Neural cell (in vitro differentiated cells): ENCODE data around the gene DRAM2. TPM values are rescaled to one million over a fixed set of nuclear protein-coding genes. Genes with fewer than 3 reads are reported as not detected.

Source experiments
- H2AFZ ChIP-seq: fragments of 200-600, 300-800 bp; sonication (generic), shearing (Covaris generic); 2 replicates; pipeline ENCODE4 v1.6.0; 2014; ENCODE audit warnings: low read depth, mild to moderate bottlenecking, antibody characterized with exemption, low read length, moderate library complexity
- H3F3A ChIP-seq: fragments of 200-600 bp; shearing (Covaris generic); 2 replicates; pipeline ENCODE4 v1.6.1; 2016; ENCODE audit warnings: mild to moderate bottlenecking, moderate library complexity, mixed read lengths, antibody characterized with exemption, low read length; ENCODE audit not compliant: insufficient read depth, poor library complexity, severe bottlenecking
- H3K27ac ChIP-seq: fragments of 200-600, 300-800 bp; sonication (generic), shearing (Covaris generic); 2 replicates; pipeline ENCODE4 v1.5.1; 2014; ENCODE audit warnings: mild to moderate bottlenecking, low read length, moderate library complexity
- H3K27me3 ChIP-seq: fragments of 300-800, 200-600 bp; sonication (generic), shearing (Covaris generic); 2 replicates; pipeline ENCODE4 v1.6.0; 2014; ENCODE audit warnings: mild to moderate bottlenecking, low read depth, low read length, moderate library complexity; ENCODE audit not compliant: insufficient read depth
- H3K36me3 ChIP-seq: fragments of 300-800, 200-600 bp; sonication (generic), shearing (Covaris generic); 2 replicates; pipeline ENCODE4 v1.5.1; 2014; ENCODE audit warnings: mild to moderate bottlenecking, antibody characterized with exemption, low read length, moderate library complexity; ENCODE audit not compliant: insufficient read depth
- H3K4me2 ChIP-seq: fragments of 300-800, 200-600 bp; sonication (generic), shearing (Covaris generic); 2 replicates; pipeline ENCODE4 v1.6.0; 2014; ENCODE audit warnings: mild to moderate bottlenecking, low read length
- H3K4me3 ChIP-seq: fragments of 300-800, 200-600 bp; sonication (generic), shearing (Covaris generic); 2 replicates; pipeline ENCODE4 v1.5.1; 2014; ENCODE audit warnings: mild to moderate bottlenecking, low read length, moderate library complexity
- H3K79me2 ChIP-seq: fragments of 200-600 bp; shearing (Covaris generic); replicated peaks from 2 replicates; pipeline ENCODE4 v1.6.0; 2014; ENCODE audit warnings: mild to moderate bottlenecking, low read length, moderate library complexity; ENCODE audit not compliant: insufficient read depth
- H3K9ac ChIP-seq: fragments of 300-800, 200-600 bp; sonication (generic), shearing (Covaris generic); 2 replicates; pipeline ENCODE4 v1.6.1; 2016; ENCODE audit warnings: mild to moderate bottlenecking, low read length, mixed read lengths
- H3K9me2 ChIP-seq: fragments of 200-600 bp; shearing (Covaris generic); 2 replicates; pipeline ENCODE4 v1.6.1; 2016; ENCODE audit warnings: mild to moderate bottlenecking, low read length, mixed read lengths; ENCODE audit not compliant: insufficient read depth
- H3K9me3 ChIP-seq: fragments of 200-600, 300-800 bp; sonication (generic), shearing (Covaris generic); 2 replicates; pipeline ENCODE4 v1.6.1; 2016; ENCODE audit warnings: mild to moderate bottlenecking, mixed run types, low read length, moderate library complexity, mixed read lengths
- H4K20me1 ChIP-seq: fragments of 200-600 bp; shearing (Covaris generic); 2 replicates; pipeline ENCODE4 v1.6.1; 2016; ENCODE audit warnings: mild to moderate bottlenecking, mixed run types; ENCODE audit not compliant: insufficient read depth
- CTCF ChIP-seq: fragments of 450-650 bp; IDR thresholded peaks from 2 replicates; pipeline ENCODE4 v1.5.1; 2014; ENCODE audit warnings: antibody characterized with exemption, mild to moderate bottlenecking, moderate library complexity; ENCODE audit not compliant: poor library complexity, severe bottlenecking
- EP300 ChIP-seq: fragments of 450-650 bp; conservative IDR thresholded peaks from 2 replicates; pipeline ENCODE4 v1.6.1; 2014; ENCODE audit warnings: antibody characterized with exemption, mild to moderate bottlenecking, moderate library complexity; ENCODE audit not compliant: poor library complexity, severe bottlenecking
- EZH2 ChIP-seq: fragments of 200-600, 300-800 bp; shearing (Covaris generic), sonication (generic); IDR thresholded peaks from 2 replicates; pipeline ENCODE4 v1.6.1; 2014; ENCODE audit warnings: antibody characterized with exemption, low read length, borderline replicate concordance, mild to moderate bottlenecking; ENCODE audit not compliant: insufficient read depth, poor library complexity, severe bottlenecking
- MXI1 ChIP-seq: fragments of 450-650 bp; conservative IDR thresholded peaks from 2 replicates; pipeline ENCODE4 v1.6.1; 2014; ENCODE audit warnings: antibody characterized with exemption, mild to moderate bottlenecking; ENCODE audit not compliant: poor library complexity, severe bottlenecking
- POLR2AphosphoS5 ChIP-seq: IDR thresholded peaks from 2 replicates; pipeline ENCODE4 v1.6.1; 2012
- RAD21 ChIP-seq: fragments of 450-650 bp; conservative IDR thresholded peaks from 2 replicates; pipeline ENCODE4 v1.6.1; 2014; ENCODE audit warnings: antibody characterized with exemption, mild to moderate bottlenecking, moderate library complexity
- REST ChIP-seq: IDR thresholded peaks from 2 replicates; pipeline ENCODE4 v1.6.1; 2012; ENCODE audit warnings: borderline replicate concordance
- SMC3 ChIP-seq: fragments of 450-650 bp; conservative IDR thresholded peaks from 2 replicates; pipeline ENCODE4 v1.6.1; 2014; ENCODE audit warnings: antibody characterized with exemption, mild to moderate bottlenecking, moderate library complexity; ENCODE audit not compliant: poor library complexity
- TAF1 ChIP-seq: IDR thresholded peaks from 2 replicates; pipeline ENCODE4 v1.6.1; 2012; ENCODE audit warnings: low read depth
- polyA minus RNA-seq: library from RNA; depleted of rRNA, polyadenylated mRNA; stranded (reverse); fragments of >200 nt; gene quantifications from 2 replicates; pipeline ENCODE4 v1.2.3, GENCODE V29; 2014
- polyA plus RNA-seq: library from polyadenylated mRNA; depleted of rRNA; stranded (reverse); fragments of >200 nt; gene quantifications from 2 replicates; pipeline ENCODE4 v1.2.3, GENCODE V29; 2014

DRAM2 gene
- polyA plus RNA-seq: 71.0 and 72.2 TPM in 2 replicates
- 47.7 and 53.3 TPM in 2 replicates for polyA minus RNA-seq

- Histone ChIP-seq H3K4me2 (peak within 1 kb of the TSS; percentile 88), H3K27ac (peak within 1 kb of the TSS; percentile 92), H3K9me3 (no peaks in the 10 kb centered on the region), H3K9ac (peak within 1 kb of the TSS; percentile 90), H3K36me3 (no peaks in the 10 kb centered on the region), H2AFZ (peak within 1 kb of the TSS; percentile 97), H3K27me3 (no peaks in the 10 kb centered on the region), H4K20me1 (no peaks in the 10 kb centered on the region), H3F3A (no peaks in the 10 kb centered on the region), H3K9me2 (no peaks in the 10 kb centered on the region), H3K4me3 (peak within 1 kb of the TSS; percentile 97), H3K79me2 (peaks cover 42% of the 10 kb centered on the region)
- TF ChIP-seq TAF1 (peak; percentile 83), SMC3 (no peak), RAD21 (peak; percentile 8), POLR2AphosphoS5 (peak; percentile 76), MXI1 (peak; percentile 73)
Measured at GRCh38 chr1:111139956-111140679, at the start of gene DRAM2, which contains the start of gene CEPT1. Gene DRAM2, minus strand, starts transcription at chr1:111140093. Its CDS starts 8,539 bp downstream, at chr1:111131554. Gene CEPT1, plus strand, starts transcription at chr1:111140223. Its CDS starts 7,492 bp downstream, at chr1:111147715.

GRCh38 chr1:111184663-111185062 is 44.8 kb upstream of the DRAM2 start:
- H3K9me2 ChIP-seq: no peaks in the 10 kb centered on the region
- no peaks in the 10 kb centered on the region for H3K27me3 ChIP-seq
- no peak overlapping the region for H3K4me3 ChIP-seq
- no peak overlapping the region for H3K4me2 ChIP-seq
- no peaks in the 10 kb centered on the region for H3F3A ChIP-seq
- H2AFZ ChIP-seq: no peak overlapping the region
- no peaks in the 10 kb centered on the region for H4K20me1 ChIP-seq
- no peaks in the 10 kb centered on the region for H3K79me2 ChIP-seq
- no peak overlapping the region for H3K9ac ChIP-seq
- H3K36me3 ChIP-seq: peaks cover 6% of the 10 kb centered on the region
- no peaks in the 10 kb centered on the region for H3K9me3 ChIP-seq
- no peak for TF ChIP-seq SMC3
- no peak for TF ChIP-seq POLR2AphosphoS5
- TF ChIP-seq EZH2: no peak
- TF ChIP-seq MXI1: no peak
- TF ChIP-seq RAD21: no peak
- TF ChIP-seq TAF1: no peak
- no peak for TF ChIP-seq EP300
- TF ChIP-seq REST: no peak
- TF ChIP-seq CTCF: no peak
- H3K27ac ChIP-seq: no peak overlapping the region
